Activated CD4-positive, alpha-beta T cell treated with anti-CD3 and anti-CD28 coated beads, Interleukin-2, amount 50 U/mL, for 24 hours (primary cell): ENCODE results near the gene AARSD1.
"Not testable (repeated sequence)": the region's sequence is repeated elsewhere in the genome, so short reads cannot be mapped to it uniquely, and the experiment has no call there.

Experiments
- DNase-seq, 2 donors: peaks; one replicate each; pipeline ENCODE4 v3.0.0-alpha.2; 2020; ENCODE audit warnings: low read depth in 1 of 2, low spot score in 1 of 2

The AARSD1 gene

GRCh38 chr17:42920106-42920900, 44.0 kb downstream of the AARSD1 start:
- no peak for DNase-seq

DNA sequence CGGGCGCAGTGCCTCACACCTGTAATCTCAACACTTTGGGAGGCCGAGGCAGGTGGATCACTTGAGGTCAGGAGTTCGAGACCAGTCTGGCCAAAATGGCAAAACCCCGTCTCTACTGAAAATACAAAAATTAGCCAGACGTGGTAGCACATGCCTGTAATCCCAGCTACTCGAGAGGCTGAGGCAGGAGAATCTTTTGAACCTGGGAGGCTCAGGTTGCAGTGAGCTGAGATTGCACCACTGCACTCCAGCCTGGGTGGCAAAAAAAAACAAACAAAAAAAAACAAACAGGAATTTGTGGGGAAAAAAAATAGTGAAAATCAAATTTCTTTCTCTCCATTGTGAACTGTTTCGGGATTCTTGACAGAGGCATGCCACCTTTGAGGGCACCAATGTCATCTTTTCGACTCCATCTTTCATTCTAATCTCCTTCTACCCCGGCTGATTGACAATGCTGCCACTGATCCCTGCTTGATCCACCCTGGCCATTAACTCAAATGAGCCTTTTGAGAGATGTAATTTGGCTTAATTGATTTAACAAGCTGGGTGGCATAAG, 44.7 kb downstream of the AARSD1 start:
- not testable (repeated sequence) for DNase-seq

GRCh38 chr17:42918902-42919521, 45.2 kb downstream of the AARSD1 start:
- DNase-seq = no peak

- no peak for DNase-seq
Observed at GRCh38 chr17:42917236-42917603, 47.0 kb downstream of the AARSD1 start.

- DNase-seq = not testable (repeated sequence)
Observed at GRCh38 chr17:42916388-42917235, 47.6 kb downstream of the AARSD1 start.

GRCh38 chr17:42915288-42915687, 49.0 kb downstream of the AARSD1 start:
- DNase-seq = not testable (repeated sequence)

DNA sequence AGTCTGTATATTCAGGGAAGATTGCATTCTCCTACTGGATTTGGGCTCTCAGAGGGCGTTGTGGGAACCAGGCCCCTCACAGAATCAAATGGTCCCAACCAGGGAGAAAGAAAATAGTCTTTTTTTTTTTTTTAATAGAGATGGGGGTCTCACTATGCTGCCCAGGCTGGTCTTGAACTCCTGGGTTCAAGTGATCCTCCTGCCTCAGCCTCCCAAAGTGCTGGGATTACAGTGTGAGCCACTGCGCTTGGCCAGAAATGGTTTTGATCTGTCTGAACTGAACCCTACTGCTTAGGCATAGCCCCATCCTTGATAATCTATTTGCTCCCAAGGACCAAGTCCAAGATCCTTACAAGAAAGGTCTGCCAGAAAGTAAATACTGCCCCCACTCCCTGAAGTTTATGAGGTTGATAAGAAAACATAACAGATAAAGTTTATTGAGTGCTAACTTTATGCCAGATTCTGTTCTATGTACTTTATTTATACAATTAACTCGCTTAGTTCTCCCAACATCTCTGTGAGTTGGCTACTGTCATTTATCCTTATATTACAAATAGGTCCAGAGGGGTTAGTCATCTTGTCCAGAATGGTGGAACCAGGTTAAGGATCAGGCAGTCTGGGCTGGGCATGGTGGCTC, 50.2 kb downstream of the AARSD1 start:
- no peak for DNase-seq

- no peak for DNase-seq
Observed at GRCh38 chr17:42913522-42913921, 50.7 kb downstream of the AARSD1 start.

DNA sequence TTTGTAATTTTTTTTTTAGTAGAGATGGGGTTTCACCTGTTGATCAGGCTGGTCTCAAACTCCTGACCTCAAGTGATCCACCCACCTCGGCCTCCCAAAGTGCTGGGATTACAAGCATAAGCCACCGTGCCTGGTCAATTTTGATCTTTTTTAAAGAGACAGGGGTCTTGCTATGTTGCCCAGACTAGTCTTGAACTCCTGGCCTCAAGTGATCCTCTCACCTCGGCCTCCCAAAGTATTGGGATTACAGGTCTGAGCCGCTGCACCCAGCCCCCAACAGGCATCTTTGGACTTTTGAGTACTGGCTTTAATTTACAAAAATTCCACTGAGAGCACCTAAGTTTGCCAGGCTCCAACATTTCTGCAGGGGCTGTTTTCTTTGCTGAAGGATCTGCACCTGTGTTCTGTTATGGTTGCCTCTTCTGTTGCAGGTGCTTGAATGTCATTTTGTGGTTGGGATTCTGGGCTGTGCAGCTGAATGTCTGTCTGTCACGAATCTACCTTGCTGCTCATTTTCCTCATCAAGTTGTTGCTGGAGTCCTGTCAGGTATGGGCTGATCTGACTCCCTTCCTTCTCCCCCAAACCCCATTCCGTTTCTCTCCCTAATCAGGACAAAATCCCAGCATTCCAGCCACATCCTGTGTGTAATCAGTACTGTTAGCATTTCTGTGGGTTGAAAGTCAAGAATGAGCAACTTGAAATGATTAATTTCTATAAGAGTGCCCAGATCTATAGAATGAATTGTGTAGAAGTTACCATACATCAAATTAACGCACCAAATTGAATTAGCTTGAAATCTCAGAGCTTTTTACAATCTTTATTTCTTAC, 55.2 kb downstream of the AARSD1 start:
- DNase-seq = no peak

DNA sequence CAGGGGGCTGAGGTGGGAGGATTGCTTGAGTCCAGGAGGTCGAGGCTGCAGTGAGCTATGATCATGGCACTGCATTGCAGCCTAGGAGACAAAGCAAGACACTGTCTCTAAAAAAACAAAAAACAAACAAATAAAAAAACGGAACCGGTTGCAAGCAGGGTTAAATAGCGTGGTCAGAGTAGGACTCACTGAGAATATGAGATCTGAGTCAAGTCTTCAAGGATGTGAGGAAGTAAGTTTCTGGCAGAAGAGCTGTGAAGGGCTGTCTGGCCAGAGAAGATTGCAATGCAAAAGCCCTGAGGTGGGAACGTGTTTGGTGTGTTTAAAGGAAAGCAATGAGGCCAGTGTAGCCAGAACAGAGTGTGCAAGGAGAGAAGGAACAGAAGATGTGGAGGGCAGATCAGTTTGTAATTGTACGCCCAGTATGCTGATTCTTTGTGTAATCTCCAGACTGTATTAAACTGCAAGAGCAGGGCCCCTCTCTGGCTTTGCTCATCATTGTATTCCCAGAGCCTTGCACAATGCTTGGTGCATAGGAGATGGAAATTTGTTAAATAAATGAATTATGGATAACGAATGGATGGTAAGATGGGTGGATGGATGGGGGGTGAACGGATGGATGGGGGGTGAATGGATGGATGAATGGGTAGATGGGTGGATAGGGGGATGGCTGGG, 57.3 kb downstream of the AARSD1 start:
- DNase-seq = no peak

- DNase-seq = no peak
Observed at GRCh38 chr17:42904110-42904469, 60.2 kb downstream of the AARSD1 start.

- no peak for DNase-seq
Observed at GRCh38 chr17:42901535-42902229, 62.6 kb downstream of the AARSD1 start.
